ENCODE measurements around the gene ATAT1.

- TF ChIP-seq, protein P1, sequence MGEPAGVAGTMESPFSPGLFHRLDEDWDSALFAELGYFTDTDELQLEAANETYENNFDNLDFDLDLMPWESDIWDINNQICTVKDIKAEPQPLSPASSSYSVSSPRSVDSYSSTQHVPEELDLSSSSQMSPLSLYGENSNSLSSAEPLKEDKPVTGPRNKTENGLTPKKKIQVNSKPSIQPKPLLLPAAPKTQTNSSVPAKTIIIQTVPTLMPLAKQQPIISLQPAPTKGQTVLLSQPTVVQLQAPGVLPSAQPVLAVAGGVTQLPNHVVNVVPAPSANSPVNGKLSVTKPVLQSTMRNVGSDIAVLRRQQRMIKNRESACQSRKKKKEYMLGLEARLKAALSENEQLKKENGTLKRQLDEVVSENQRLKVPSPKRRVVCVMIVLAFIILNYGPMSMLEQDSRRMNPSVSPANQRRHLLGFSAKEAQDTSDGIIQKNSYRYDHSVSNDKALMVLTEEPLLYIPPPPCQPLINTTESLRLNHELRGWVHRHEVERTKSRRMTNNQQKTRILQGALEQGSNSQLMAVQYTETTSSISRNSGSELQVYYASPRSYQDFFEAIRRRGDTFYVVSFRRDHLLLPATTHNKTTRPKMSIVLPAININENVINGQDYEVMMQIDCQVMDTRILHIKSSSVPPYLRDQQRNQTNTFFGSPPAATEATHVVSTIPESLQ (CRISPR knock-in tag; conservative IDR thresholded peaks at IDR 0.05) = no peak
- no peak for TF ChIP-seq SNAPC4 (CRISPR knock-in tag; IDR thresholded peaks at IDR 0.05)
- TF ChIP-seq KMT2B (CRISPR knock-in tag; IDR thresholded peaks at IDR 0.05) = no peak
- no peak for TF ChIP-seq GTF2F1 (IDR thresholded peaks at IDR 0.05; ENCODE audit: low read length)
Measured at GRCh38 chr6:30684386-30685156, 57.9 kb downstream of the ATAT1 start.
